HG03139 (cell line): ENCODE measurements around the gene ENOSF1.
"Not testable (repeated sequence)": the region's sequence is repeated elsewhere in the genome, so short reads cannot be mapped to it uniquely, and the experiment has no call there.

ENCODE experiments used
- ATAC-seq: cut with Tn5 transposase; IDR thresholded peaks from one replicate; pipeline ENCODE4 v1.9.1; 2021; ENCODE audit not compliant: unreplicated experiment

ENOSF1 gene

GRCh38 chr18:708096-708495 lies 4.3 kb downstream of the ENOSF1 start:
- no peak for ATAC-seq

GRCh38 chr18:706405-706804 lies 6.0 kb downstream of the ENOSF1 start:
- ATAC-seq = no peak

DNA sequence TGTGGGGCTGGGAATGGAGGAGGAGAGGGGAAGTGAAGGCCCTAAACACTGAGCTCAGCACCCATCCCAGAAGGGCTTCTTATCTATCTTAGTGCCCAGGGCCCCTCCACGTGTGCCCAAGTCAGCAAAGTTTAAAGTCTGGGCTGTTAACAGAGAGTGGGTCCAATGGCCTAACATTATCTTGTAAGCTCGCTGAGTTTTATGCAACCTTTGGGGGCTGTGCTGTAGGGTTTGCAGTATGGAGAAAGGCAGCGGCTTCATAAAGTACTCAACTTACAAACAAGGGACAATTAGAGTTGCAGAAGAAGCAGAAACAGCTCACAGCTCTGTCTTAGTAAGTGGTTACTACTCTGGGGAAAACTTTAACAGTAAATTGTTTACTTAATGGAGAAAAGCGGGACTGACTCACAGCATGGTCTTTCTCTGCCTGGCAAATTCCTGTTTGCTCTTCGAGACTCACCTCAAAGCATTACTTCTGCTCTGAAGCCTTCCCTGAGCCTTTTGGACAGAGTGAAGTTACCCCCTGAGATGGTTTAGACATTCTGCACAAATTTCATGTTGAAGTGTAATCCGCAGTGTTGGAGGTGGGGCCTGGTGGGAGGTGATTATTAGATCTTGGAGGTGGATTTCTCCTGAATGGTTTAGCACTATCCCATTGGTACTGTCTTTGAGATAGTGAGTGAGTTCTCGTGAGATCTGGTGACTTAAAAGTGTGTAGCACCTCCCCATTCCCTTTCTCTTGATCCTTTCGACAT lies 9.0 kb downstream of the ENOSF1 start:
- ATAC-seq = no peak

- ATAC-seq = no peak
These were observed 14.6 kb downstream of the ENOSF1 start for GRCh38 chr18:697800-698199.

GRCh38 chr18:697012-697411 lies 15.4 kb downstream of the ENOSF1 start:
- ATAC-seq = no peak

DNA sequence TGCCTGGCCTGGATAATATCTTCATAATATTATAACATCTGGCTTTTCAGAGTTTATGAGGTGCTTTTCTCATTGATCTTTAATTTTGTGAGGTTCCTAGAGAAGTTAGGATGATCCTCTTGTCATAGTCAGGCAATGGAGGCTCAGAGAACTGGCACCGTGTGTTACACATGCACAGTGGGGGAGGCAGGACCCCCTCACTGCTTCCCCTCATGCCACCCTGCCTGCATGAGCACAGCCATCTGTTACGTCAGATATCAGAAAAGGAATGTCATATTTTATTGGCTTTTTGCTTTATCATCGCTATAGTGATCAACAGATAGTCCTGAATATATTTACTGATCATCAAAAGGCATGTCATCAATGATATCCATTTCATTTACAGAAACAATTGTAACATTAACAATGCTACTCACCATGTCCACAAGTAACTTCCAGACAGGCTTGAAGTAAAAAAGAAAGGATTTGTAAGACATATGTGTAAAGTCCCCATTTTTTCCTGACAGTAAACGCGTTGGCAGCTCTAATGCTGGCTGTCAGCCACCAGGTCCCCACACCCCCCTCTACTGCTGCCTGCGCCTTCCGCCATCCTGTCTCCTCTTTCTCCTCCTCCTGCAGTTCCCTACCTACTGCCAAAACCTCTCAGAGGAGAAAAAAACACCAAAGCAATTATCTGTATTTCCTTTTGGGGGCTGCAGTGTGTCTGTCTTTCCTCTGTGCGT lies 18.8 kb downstream of the ENOSF1 start:
- ATAC-seq = no peak

DNA sequence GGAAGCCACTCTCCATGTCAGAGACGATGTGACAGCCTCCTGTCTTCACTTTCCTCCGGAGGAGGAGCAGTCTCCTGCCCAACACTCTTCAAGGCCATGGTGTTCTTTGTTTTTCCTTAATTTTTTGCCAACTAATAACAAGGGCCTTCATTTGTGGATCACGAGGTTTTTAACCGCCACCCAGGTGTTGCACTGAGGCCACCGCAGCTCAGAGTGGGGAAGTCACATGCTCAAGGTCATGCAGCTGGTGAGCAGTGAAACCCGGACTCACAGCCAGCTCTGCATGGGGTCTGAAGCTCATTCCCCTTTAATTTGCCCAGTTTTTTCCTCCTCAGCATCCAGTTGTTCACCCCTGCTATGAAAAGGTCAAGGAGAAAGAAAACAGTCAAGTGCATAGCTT lies 19.6 kb downstream of the ENOSF1 start:
- ATAC-seq = no peak

DNA sequence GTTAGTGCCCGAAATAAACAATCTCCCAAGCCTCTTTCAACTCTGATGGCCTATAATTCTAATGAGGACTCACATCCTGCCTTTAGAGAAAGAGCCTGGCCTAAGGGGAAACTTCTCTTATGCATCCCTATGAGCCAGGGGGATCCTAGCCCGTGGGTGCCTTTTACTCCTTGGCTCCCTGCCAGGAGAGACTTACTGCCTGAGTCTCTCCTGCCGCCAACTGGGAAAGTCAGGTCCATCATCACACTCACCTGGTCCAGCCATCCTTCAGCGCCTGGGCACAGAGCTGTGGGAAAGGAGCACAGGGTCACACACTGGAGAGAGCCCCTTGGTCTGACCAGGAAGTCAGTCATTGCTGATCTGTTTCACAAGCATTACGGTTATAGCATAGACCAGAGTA lies 24.1 kb downstream of the ENOSF1 start:
- ATAC-seq = no peak

DNA sequence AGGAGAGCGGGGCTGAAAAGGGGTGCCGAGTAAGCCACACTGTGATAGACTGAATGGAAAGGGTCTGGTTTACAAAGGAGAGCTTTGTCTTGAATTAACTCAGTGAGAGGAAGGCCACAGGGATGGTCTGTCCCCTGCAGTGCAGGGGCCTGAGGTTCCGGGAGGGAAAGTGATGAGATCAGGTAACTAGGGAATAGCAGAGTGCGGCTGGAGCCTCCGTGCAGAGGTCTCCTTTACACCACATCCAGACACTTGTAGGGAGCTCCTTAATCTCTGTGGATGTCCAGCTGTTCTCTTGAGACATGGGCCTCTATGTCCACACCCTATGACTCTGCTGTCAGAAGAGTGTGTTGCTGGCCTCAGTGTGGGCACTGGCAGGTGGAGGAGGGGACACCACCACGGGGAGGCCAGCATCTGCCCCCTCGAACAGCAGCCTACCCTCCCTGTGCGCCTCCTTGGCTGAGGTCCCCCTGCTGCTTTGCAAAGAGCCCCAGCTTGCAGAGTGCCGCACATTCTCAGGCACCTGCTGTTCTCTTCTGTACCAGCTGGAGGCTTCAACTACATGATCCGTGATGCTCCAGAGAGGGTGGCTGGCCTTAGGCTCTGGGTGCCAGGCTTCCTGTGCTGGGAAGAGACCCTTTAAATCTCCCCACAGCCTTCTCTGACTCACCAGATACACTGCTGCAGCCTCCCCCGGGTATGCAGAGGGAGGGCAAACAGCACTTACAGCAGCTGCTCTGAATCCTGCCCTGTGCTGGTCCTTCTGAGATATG lies 25.9 kb downstream of the ENOSF1 start:
- ATAC-seq = no peak

DNA sequence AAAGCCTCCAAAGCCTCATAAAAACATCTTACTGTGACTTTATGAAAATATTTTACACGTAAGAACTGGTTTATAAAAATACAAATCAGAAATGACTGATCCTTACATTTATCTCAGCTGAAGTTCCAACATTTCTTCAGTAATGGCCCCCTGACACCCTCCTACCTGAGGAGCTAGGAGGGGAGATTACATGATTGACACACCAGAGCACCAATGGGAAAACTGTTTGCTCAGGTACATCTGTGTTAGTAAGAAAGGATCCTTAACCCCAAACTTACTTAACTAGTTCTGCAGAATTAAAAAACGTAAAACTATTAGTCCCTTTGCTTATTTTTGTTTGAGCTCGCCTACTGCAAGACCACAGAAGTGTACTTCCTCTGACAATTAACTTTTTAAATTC lies 27.0 kb downstream of the ENOSF1 start:
- no peak for ATAC-seq

- no peak for ATAC-seq
These were observed 28.9 kb downstream of the ENOSF1 start for GRCh38 chr18:683531-683930.

GRCh38 chr18:682833-683232 lies 29.6 kb downstream of the ENOSF1 start:
- ATAC-seq = no peak

GRCh38 chr18:682416-682815 lies 30.0 kb downstream of the ENOSF1 start:
- ATAC-seq = not testable (repeated sequence)

- no peak for ATAC-seq
These were observed 30.4 kb downstream of the ENOSF1 start for GRCh38 chr18:681985-682384.

DNA sequence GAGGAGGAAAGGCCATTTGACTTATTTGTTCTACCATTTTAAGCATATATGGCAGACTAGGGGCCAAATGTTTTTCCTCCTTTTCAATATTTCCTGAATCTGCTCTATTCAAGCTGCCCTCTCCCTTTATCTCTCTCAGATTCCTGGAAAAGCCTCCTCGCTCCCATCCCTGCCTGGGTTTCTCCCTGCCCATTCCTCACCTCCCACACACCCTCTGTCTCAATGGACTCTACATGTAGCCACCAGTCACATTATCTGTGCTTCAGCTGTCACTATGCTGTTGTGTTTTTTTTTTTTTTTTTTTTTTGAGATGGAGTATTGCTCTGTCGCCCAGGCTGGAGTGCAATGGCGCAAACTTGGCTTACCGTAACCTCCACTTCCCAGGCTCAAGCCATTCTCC lies 32.0 kb downstream of the ENOSF1 start:
- ATAC-seq = no peak

GRCh38 chr18:679516-679915 lies 32.9 kb downstream of the ENOSF1 start:
- ATAC-seq = no peak

DNA sequence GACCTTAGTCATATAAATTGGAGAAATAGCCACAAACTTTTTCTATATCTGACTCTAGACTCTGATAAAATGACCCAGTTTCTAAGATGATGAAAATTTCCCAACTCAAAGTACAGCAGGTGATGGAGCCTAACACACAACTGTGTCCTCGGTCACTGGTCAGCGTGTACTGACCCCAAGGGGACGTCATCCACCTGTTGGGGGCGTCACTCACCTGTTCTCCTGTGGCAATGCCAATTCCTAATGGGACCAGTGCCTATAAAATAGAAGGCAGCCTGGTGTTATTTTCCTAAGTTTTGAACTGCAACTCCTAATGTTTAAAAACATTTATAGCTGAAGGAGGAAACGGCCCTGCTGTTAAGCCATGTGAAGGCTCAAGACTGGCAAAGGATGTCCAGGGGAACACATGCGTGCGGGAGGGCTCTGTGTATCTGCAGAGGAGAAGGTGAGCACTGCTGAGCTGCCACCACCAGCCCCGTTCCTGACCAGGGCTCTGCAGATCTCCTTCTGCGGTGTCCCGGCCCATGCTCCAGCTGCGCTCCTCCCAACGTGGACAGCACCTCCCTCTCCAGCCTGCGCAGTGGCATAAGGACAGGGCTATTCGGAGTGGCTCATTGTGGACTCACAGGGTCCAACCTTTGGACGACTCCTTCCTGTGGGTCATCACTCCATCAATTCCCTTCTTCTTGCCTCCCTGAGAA lies 33.8 kb downstream of the ENOSF1 start:
- no peak for ATAC-seq

GRCh38 chr18:677951-678381 lies 34.5 kb downstream of the ENOSF1 start:
- no peak for ATAC-seq

DNA sequence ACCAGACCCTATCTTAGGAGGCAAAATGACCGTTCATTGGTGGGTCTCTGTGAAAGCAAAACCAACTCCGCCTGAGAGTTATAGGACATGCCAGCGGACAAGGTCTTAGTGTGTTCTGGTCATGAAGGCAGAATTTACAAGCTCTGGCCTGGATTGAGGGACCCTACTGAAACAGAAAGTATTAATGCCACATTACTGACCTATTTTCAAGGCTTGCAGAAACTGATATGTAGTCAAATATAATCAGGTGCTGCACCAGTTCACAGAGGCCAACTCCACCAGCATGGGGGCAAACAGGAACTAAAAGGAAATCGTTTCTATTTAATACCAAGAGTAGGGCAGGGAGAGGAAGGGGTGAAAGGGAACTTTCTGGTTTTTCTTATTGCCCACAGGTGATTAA lies 35.3 kb downstream of the ENOSF1 start:
- ATAC-seq = no peak

- ATAC-seq = no peak
These were observed 35.7 kb downstream of the ENOSF1 start for GRCh38 chr18:676736-677135.

DNA sequence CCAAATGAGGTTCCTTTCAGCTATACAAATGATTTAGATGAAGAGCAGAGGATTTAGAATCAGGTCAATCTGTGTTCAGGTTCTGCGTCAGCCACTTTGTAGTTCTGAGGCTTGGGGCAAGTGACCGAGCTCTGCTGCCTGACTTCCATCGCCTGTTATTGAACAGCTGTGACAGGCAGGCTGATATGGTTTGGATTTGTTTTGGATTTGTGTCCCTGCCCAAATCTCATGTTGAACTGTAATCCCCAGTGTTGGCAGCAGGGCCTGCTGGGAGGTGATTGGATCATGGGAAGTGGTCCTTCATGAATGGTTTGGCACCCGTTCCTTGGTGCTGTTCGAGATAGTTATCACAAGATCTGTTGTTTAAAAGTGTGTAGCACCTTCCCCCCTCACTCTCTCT lies 36.4 kb downstream of the ENOSF1 start:
- ATAC-seq = no peak
